ENCODE results near the gene ZNF554. TPM values are rescaled to one million over a fixed set of nuclear protein-coding genes. Genes with fewer than 3 reads are reported as not detected.

ZNF554 gene
- polyA plus RNA-seq, 3 donors from 2014 or later: 0.87 to 4.1 TPM; not detected in 1

- H3K4me3 Mint-ChIP-seq: no peak overlapping the region
- H3K9me3 Mint-ChIP-seq: no peaks in the 10 kb centered on the region
- no peak overlapping the region for H3K27ac Mint-ChIP-seq
- no peak for DNase-seq
- peaks cover 5 to 6% of the 10 kb centered on the region in 2 donors for H3K4me1 Mint-ChIP-seq
- H3K27me3 Mint-ChIP-seq (ENCODE audit: low read depth in 3 of 3): peaks cover 0 to 2% (median 1%) of the 10 kb centered on the region in 3 donors
- peaks cover 3 to 16% (median 8%) of the 10 kb centered on the region in 3 donors for H3K36me3 Mint-ChIP-seq
These were observed 12.8 kb upstream of the ZNF554 start for GRCh38 chr19:2806736-2807378.

- peaks cover 3 to 4% of the 10 kb centered on the region in 2 donors for H3K4me1 Mint-ChIP-seq
- H3K36me3 Mint-ChIP-seq: peaks cover 3 to 14% (median 7%) of the 10 kb centered on the region in 3 donors
- no peaks in the 10 kb centered on the region for H3K9me3 Mint-ChIP-seq
- H3K27me3 Mint-ChIP-seq (ENCODE audit: low read depth in 3 of 3): peaks cover 0 to 2% (median 1%) of the 10 kb centered on the region in 3 donors
- H3K27ac Mint-ChIP-seq: no peak overlapping the region
- DNase-seq: no peak
- H3K4me3 Mint-ChIP-seq: no peak overlapping the region
These were observed 12.1 kb upstream of the ZNF554 start for GRCh38 chr19:2807379-2808128.

GRCh38 chr19:2808129-2808941 lies 11.3 kb upstream of the ZNF554 start:
- peaks cover 3 to 9% (median 4%) of the 10 kb centered on the region in 3 donors for H3K36me3 Mint-ChIP-seq
- H3K27me3 Mint-ChIP-seq (ENCODE audit: low read depth in 3 of 3): peaks cover 0 to 2% (median 1%) of the 10 kb centered on the region in 3 donors
- H3K27ac Mint-ChIP-seq: no peak overlapping the region
- H3K4me3 Mint-ChIP-seq: no peak overlapping the region
- DNase-seq: no peak
- no peaks in the 10 kb centered on the region for H3K4me1 Mint-ChIP-seq
- H3K9me3 Mint-ChIP-seq: no peaks in the 10 kb centered on the region

GRCh38 chr19:2809387-2810140 lies 10.1 kb upstream of the ZNF554 start:
- Mint-ChIP-seq H3K36me3 (peaks cover 3 to 9% (median 4%) of the 10 kb centered on the region in 3 donors), H3K9me3 (no peaks in the 10 kb centered on the region), H3K4me1 (no peaks in the 10 kb centered on the region), H3K27ac (no peak overlapping the region), H3K27me3 (ENCODE audit: low read depth in 3 of 3) (peaks cover 0 to 2% (median 1%) of the 10 kb centered on the region in 3 donors), H3K4me3 (no peak overlapping the region)
- no peak for DNase-seq

- Mint-ChIP-seq H3K36me3 (peaks cover 3 to 9% (median 4%) of the 10 kb centered on the region in 3 donors), H3K9me3 (no peaks in the 10 kb centered on the region), H3K4me3 (no peak overlapping the region), H3K27me3 (ENCODE audit: low read depth in 3 of 3) (peaks cover 0 to 2% (median 1%) of the 10 kb centered on the region in 3 donors), H3K4me1 (no peaks in the 10 kb centered on the region), H3K27ac (no peak overlapping the region)
- no peak for DNase-seq
These were observed 9.3 kb upstream of the ZNF554 start for GRCh38 chr19:2810141-2811091.

- H3K9me3 Mint-ChIP-seq: no peaks in the 10 kb centered on the region
- H3K4me3 Mint-ChIP-seq: no peak overlapping the region
- no peak overlapping the region for H3K27ac Mint-ChIP-seq
- H3K27me3 Mint-ChIP-seq (ENCODE audit: low read depth in 3 of 3): peaks cover 0 to 2% (median 1%) of the 10 kb centered on the region in 3 donors
- DNase-seq: no peak
- H3K4me1 Mint-ChIP-seq: no peaks in the 10 kb centered on the region
- H3K36me3 Mint-ChIP-seq: peaks cover 3 to 9% (median 4%) of the 10 kb centered on the region in 3 donors
These were observed 8.4 kb upstream of the ZNF554 start for GRCh38 chr19:2811221-2811722.

GRCh38 chr19:2811735-2812413 lies 7.8 kb upstream of the ZNF554 start:
- Mint-ChIP-seq H3K27me3 (ENCODE audit: low read depth in 3 of 3) (peaks cover 0 to 2% (median 1%) of the 10 kb centered on the region in 3 donors), H3K36me3 (peaks cover 3 to 9% (median 4%) of the 10 kb centered on the region in 3 donors), H3K4me1 (no peaks in the 10 kb centered on the region), H3K27ac (no peak overlapping the region), H3K9me3 (no peaks in the 10 kb centered on the region), H3K4me3 (no peak overlapping the region)
- no peak for DNase-seq

- no peak overlapping the region for H3K4me3 Mint-ChIP-seq
- no peak overlapping the region for H3K27ac Mint-ChIP-seq
- no peak for DNase-seq
- H3K27me3 Mint-ChIP-seq (ENCODE audit: low read depth in 3 of 3): peaks cover 0 to 2% (median 1%) of the 10 kb centered on the region in 3 donors
- peaks cover 3 to 9% (median 4%) of the 10 kb centered on the region in 3 donors for H3K36me3 Mint-ChIP-seq
- no peaks in the 10 kb centered on the region for H3K9me3 Mint-ChIP-seq
- no peaks in the 10 kb centered on the region for H3K4me1 Mint-ChIP-seq
These were observed 7.0 kb upstream of the ZNF554 start for GRCh38 chr19:2812414-2813234.

GRCh38 chr19:2813235-2814160 lies 6.2 kb upstream of the ZNF554 start:
- no peak for DNase-seq
- Mint-ChIP-seq H3K4me3 (no peak overlapping the region), H3K4me1 (no peaks in the 10 kb centered on the region), H3K27me3 (ENCODE audit: low read depth in 3 of 3) (peaks cover 0 to 2% (median 1%) of the 10 kb centered on the region in 3 donors), H3K27ac (no peak overlapping the region), H3K36me3 (peaks cover 3 to 8% (median 3%) of the 10 kb centered on the region in 3 donors), H3K9me3 (no peaks in the 10 kb centered on the region)

GRCh38 chr19:2814426-2814825 lies 5.2 kb upstream of the ZNF554 start:
- H3K4me1 Mint-ChIP-seq: no peaks in the 10 kb centered on the region
- H3K36me3 Mint-ChIP-seq: no peaks in the 10 kb centered on the region
- no peak overlapping the region for H3K27ac Mint-ChIP-seq

More at GRCh38 chr19:2814426-2814825, 5.2 kb upstream of the ZNF554 start:
- no peak for DNase-seq
- Mint-ChIP-seq H3K4me3 (no peak overlapping the region), H3K27me3 (ENCODE audit: low read depth in 3 of 3) (no peaks in the 10 kb centered on the region), H3K9me3 (no peaks in the 10 kb centered on the region)
